Erythroblast (primary cell): Measurements from ENCODE around the gene CHN1.

Experiments used
- DNase-seq, 2 experiments: peaks; one replicate each; lab custom pipeline; 2025; lab: John Stamatoyannopoulos, UW
- GATA1 ChIP-seq: IDR thresholded peaks from 2 replicates; pipeline ENCODE4 v1.6.1; 2011; ENCODE audit warnings: low read depth, mild to moderate bottlenecking, control low read depth, low read length, moderate library complexity
- POLR2A ChIP-seq: IDR thresholded peaks from 2 replicates; pipeline ENCODE4 v1.6.1; 2011; ENCODE audit warnings: mild to moderate bottlenecking, low read length

The CHN1 gene

GRCh38 chr2:174974131-174974530, 31.1 kb downstream of the CHN1 start:
- TF ChIP-seq GATA1 (no peak), POLR2A (no peak)
- no peak for DNase-seq

DNA sequence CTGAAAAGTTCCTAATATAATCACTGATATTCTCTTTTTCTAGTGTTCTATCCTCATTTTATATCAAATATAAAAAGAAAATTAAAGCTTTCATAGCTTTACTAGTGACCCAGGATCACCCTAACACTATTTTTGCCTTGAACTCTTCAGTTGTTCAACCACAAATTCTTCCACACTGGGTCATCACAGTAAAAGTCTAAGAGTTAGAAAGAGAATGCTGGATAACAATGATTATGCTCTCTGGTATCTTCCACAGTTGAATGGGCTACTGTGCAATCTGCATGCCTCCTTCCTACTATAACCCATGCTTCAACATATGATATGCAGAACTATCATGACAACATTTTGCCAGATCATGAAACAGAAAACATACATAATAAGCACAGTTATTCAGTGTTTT, 32.3 kb downstream of the CHN1 start:
- TF ChIP-seq GATA1 (no peak), POLR2A (no peak)
- DNase-seq, result peak in 1 of 2 experiments; percentile 36

GRCh38 chr2:174971868-174972781, 33.1 kb downstream of the CHN1 start:
- TF ChIP-seq POLR2A (no peak), GATA1 (no peak)
- peak; percentile 35 to 45 for DNase-seq

DNA sequence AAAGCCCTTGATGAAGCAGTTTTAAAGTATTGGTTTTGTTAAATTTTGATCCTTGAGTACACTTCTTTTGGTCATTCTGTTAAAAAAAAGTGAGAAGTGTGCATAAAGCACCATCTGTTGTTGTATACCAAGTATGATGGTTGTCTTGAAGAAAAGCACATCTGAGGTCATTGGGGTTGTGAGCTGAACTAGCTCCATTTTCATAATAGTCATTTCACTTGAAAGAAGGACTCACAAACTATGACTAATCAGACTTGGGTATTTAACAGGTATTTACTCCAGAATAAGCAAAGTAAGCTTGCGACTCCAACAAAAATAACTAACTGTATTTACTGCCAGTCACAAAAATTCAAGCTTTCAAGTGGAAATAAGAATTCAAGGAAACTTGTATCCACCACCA, 35.1 kb downstream of the CHN1 start:
- no peak for DNase-seq
- TF ChIP-seq GATA1 (no peak), POLR2A (no peak)

DNA sequence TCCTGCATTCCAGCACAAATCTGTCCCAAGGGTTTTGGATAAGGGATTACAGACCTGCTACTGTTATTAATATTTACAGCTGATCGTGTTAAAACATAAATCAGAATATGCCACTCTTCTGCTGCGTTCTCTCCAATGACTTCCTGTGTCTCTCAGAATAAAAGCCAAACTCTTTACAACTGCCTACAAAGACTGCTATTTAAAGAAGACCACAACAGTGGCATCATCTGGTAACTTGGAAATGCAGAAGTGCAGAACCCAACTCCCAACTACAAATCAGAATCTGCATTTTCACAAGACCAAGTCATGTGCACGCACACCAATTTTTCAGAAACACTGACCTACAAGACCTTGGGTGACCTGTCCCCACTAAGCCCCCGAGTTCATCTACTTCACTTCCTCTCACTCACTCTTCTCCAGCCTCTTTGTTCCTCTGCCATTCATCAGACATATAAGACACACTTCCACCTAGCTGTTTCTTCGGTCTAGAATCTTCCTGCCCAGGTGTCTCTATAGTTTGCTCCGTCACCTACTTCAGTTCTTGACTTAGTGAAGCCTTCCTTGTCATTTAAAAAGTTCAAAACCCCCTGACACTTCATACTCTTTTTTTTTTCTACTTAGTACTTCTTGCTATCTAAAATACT, 36.0 kb downstream of the CHN1 start:
- DNase-seq, result no peak
- TF ChIP-seq GATA1, result no peak
- no peak for TF ChIP-seq POLR2A

DNA sequence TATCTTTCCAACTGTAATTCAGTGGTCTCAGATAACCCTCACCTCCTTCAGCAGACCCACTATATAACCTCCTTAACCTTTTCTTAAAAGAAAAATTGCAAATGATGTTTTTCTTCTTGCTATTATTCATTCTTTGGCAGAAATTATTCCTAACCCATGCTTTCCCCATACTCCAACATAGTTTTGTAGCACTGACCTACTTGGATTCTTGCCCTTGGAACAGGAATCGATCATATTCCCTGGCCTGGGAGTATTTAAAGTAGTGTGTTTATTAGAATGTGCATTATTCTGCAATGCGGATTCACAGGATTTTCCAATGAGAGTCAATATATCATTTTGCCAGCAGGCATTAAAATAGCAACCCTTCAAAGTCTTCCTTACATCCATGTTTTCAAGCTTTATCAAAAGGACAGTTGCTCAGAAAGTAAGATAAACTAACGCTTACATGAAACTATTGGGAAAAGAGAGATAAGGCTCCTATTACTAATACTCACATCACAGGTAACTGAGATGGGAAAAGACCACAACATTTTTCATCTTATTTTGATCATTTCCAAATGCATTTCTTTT, 37.4 kb downstream of the CHN1 start:
- TF ChIP-seq POLR2A (no peak), GATA1 (no peak)
- no peak for DNase-seq

- TF ChIP-seq POLR2A, result no peak
- TF ChIP-seq GATA1, result no peak
- DNase-seq, result no peak
These were observed 38.1 kb downstream of the CHN1 start for GRCh38 chr2:174967086-174967485.

GRCh38 chr2:174965992-174966744, 39.0 kb downstream of the CHN1 start:
- TF ChIP-seq GATA1, result no peak
- TF ChIP-seq POLR2A, result no peak
- DNase-seq, result no peak

DNA sequence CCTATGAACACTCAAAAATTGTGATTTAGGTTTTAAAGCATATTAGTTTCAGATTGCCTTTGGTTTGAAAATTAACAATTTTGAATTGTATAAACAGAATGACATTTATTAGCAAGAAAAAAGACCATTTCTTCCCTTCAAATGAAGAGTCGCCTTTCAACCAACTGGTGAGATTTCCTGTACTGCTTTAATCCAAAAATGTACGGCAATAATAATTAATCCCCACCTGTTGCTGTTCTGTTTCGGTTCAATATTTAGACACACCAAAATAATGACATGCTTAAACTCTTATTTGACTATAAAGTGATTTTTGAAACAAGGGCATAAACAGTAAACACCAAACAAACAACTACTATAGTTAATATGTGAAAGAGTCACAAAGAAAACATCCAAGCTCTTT, 39.6 kb downstream of the CHN1 start:
- no peak for DNase-seq
- TF ChIP-seq POLR2A, result no peak
- no peak for TF ChIP-seq GATA1

DNA sequence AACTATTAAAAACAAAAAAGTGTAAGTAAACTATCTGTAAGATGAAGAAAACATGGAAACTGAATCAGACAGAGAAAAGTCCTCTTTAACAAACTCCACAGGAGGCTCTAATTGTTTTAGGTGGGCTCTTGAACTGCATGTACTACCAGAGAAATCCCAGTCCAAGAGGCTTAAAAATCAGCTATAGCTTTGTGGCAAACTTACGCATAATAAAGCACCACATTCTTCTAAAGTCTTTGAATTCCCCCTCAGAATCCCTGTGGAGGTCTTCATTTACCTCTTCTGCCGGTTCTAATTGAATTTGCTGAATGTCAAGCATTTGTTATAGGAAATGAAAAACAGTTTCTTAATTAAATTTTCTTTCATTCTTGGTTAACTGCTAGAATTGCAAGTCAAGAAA, 40.8 kb downstream of the CHN1 start:
- no peak for DNase-seq
- no peak for TF ChIP-seq POLR2A
- TF ChIP-seq GATA1, result no peak

DNA sequence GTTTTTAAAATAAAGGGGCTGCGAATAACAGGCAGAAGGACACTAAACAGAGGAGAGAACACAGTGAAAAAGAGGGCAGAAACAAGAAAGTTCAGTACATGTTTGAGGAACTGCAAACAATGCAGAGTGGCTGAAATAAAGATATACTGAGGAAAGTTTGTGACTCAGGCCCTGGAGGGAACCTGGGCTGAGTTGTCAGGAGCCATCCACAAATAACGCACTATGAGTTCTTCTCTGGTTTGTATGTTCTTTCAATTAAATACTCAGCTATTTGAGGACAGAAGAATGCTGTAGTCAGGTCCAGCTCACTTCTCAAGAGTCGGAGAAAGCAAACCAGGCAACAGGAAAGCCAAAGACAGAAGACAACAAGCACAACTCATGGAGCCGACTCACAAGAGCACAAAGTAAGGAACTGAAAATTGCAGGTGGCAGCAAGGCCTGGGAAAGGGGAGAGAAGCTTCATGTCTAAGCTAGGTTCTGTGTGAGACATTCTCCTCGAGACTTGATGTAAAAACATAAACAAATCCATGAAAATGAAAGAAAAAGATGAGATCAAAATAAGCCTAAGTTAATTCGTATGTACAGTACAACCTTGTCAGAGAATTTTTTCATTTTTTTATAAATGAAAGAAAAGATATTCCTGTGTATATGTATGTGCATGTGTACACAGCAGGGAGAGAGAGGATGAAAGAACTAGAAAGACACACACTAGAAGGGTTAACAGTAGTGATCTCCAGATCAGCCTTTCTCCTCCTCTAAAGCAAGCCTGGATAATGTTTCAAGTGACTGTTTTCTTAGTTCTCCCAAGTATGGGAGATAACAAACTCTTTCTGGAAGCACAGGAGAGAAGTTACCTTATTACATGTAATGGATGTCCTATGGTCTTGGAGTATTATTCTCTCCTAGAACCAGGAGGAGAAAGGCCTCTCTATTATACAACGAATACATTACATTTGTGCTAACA, 41.5 kb downstream of the CHN1 start:
- TF ChIP-seq POLR2A (no peak), GATA1 (no peak)

GRCh38 chr2:174959787-174960186, 45.4 kb downstream of the CHN1 start:
- TF ChIP-seq POLR2A (no peak), GATA1 (no peak)
- DNase-seq, result no peak

More for the DNA sequence above, 41.5 kb downstream of the CHN1 start:
- no peak for DNase-seq
